Endothelial cell of umbilical vein (primary cell): Measurements from ENCODE around the gene MAPK9. TPM values are rescaled to one million over a fixed set of nuclear protein-coding genes. Genes with fewer than 3 reads are reported as not detected.

Source experiments
- BruUV-seq: library from RNA; stranded (reverse); fragments of 400-500 nt; replicated peaks from 2 replicates; lab custom pipeline; 2021; lab: Mats Ljungman, UMichigan
- CTCF ChIA-PET: fragments of 300-600, 350-600 bp; sonication (Branson Sonifier 250); formaldehyde crosslinking; loops from one replicate; lab custom pipeline; 2021; ENCODE audit warnings: antibody characterized with exemption, inconsistent platforms; lab: Charles Lee
- POLR2A ChIA-PET: fragments of 300-600, 350-600 bp; sonication (Branson Sonifier 250); formaldehyde crosslinking; loops from one replicate; lab custom pipeline; 2021; ENCODE audit warnings: antibody characterized with exemption, inconsistent platforms; lab: Charles Lee
- DNase-seq: peaks from one replicate; pipeline ENCODE4 v3.0.0-alpha.2; 2011; ENCODE audit warnings: low read depth, low spot score
- FAIRE-seq: peaks from 2 replicates; lab custom pipeline; 2011; peaks lifted over from hg19 to GRCh38; lab: Jason Lieb, UNC
- H2AFZ ChIP-seq: 2 replicates; pipeline ENCODE4 v1.6.0; 2012; ENCODE audit warnings: low read depth, low read length, control low read depth, inconsistent platforms
- H3K27ac ChIP-seq: 2 replicates; pipeline ENCODE4 v1.5.1; 2011; ENCODE audit warnings: low read depth, mild to moderate bottlenecking, control low read depth, low read length, moderate library complexity; ENCODE audit not compliant: insufficient read depth
- H3K27me3 ChIP-seq, 2 experiments: 2 replicates each; pipeline versions ENCODE4 v1.6.0 to v1.6.1; 2011; ENCODE audit warnings: low read length in 2 of 2, mixed read lengths in 1 of 2; ENCODE audit not compliant: control insufficient read depth in 2 of 2, insufficient read depth in 2 of 2
- H3K36me3 ChIP-seq, 2 experiments: 2 replicates in 1 of 2; 3 replicates in 1 of 2; pipeline ENCODE4 v1.5.1; 2011; ENCODE audit warnings: low read length in 2 of 2, mild to moderate bottlenecking in 1 of 2, moderate library complexity in 1 of 2; ENCODE audit not compliant: control insufficient read depth in 2 of 2, insufficient read depth in 2 of 2; ENCODE audit errors: extremely low read depth in 1 of 2
- H3K4me1 ChIP-seq: 3 replicates; pipeline ENCODE4 v1.5.1; 2011; ENCODE audit warnings: mild to moderate bottlenecking, low read length; ENCODE audit not compliant: control insufficient read depth, insufficient read depth; ENCODE audit errors: extremely low read depth
- H3K4me2 ChIP-seq: 2 replicates; pipeline ENCODE4 v1.6.1; 2011; ENCODE audit warnings: low read length, control low read depth, mixed read lengths; ENCODE audit not compliant: insufficient read depth
- H3K4me3 ChIP-seq, 3 experiments: fragments of 200-600 bp in 1 of 3; sonication (generic), shearing (Covaris generic) in 1 of 3; replicated peaks in 1 of 3; 2 replicates each; pipeline ENCODE4 v1.5.1; 2011 to 2016; ENCODE audit warnings: control low read depth in 3 of 3, low read length in 3 of 3, mild to moderate bottlenecking in 2 of 3, inconsistent platforms in 1 of 3, low read depth in 1 of 3, moderate library complexity in 1 of 3; ENCODE audit not compliant: insufficient read depth in 1 of 3
- H3K79me2 ChIP-seq: 2 replicates; pipeline ENCODE4 v1.6.0; 2012; ENCODE audit warnings: low read length, inconsistent platforms; ENCODE audit not compliant: control insufficient read depth, insufficient read depth
- H3K9ac ChIP-seq: replicated peaks from 2 replicates; pipeline ENCODE3; 2011; ENCODE audit warnings: low read length, control low read depth; ENCODE audit not compliant: insufficient read depth; ENCODE audit errors: extremely low read depth
- H3K9me1 ChIP-seq: replicated peaks from 3 replicates; pipeline ENCODE4 v1.6.0; 2011; ENCODE audit warnings: mild to moderate bottlenecking, low read length; ENCODE audit not compliant: control insufficient read depth, insufficient read depth; ENCODE audit errors: extremely low read depth
- H3K9me3 ChIP-seq: replicated peaks from 2 replicates; pipeline ENCODE4 v1.5.1; 2012; ENCODE audit warnings: low read length, inconsistent platforms; ENCODE audit not compliant: control insufficient read depth, insufficient read depth
- H4K20me1 ChIP-seq: replicated peaks from 2 replicates; pipeline ENCODE3; 2011; ENCODE audit warnings: mild to moderate bottlenecking, low read length; ENCODE audit not compliant: control insufficient read depth, insufficient read depth; ENCODE audit errors: extremely low read depth
- EZH2 ChIP-seq: IDR thresholded peaks from 2 replicates; pipeline ENCODE4 v1.6.1; 2012; ENCODE audit warnings: borderline replicate concordance, low read depth, mild to moderate bottlenecking, moderate library complexity, low read length, inconsistent platforms; ENCODE audit not compliant: severe bottlenecking
- FOS ChIP-seq: IDR thresholded peaks from 2 replicates; pipeline ENCODE4 v1.6.1; 2011; ENCODE audit warnings: mild to moderate bottlenecking, low read length, moderate library complexity, borderline replicate concordance; ENCODE audit not compliant: insufficient read depth
- GATA2 ChIP-seq: IDR thresholded peaks from 2 replicates; pipeline ENCODE4 v1.7.0; 2011; ENCODE audit warnings: low read depth, mild to moderate bottlenecking, moderate library complexity, mixed read lengths, low read length; ENCODE audit not compliant: insufficient read length, insufficient read depth
- JUN ChIP-seq: IDR thresholded peaks from 2 replicates; pipeline ENCODE4 v1.6.1; 2011; ENCODE audit warnings: borderline replicate concordance, low read depth; ENCODE audit not compliant: insufficient read length, insufficient read depth
- MYC ChIP-seq: IDR thresholded peaks from one replicate; pipeline ENCODE4 v1.6.1; 2011; ENCODE audit warnings: mild to moderate bottlenecking, low read depth, low read length
- POLR2A ChIP-seq: IDR thresholded peaks from 2 replicates; pipeline ENCODE4 v1.6.1; 2012; ENCODE audit warnings: low read depth, mild to moderate bottlenecking, control low read depth, low read length
- POLR2AphosphoS5 ChIP-seq: IDR thresholded peaks from 2 replicates; pipeline ENCODE4 v1.6.1; 2012; ENCODE audit warnings: low read depth, mild to moderate bottlenecking, control low read depth, low read length, moderate library complexity; ENCODE audit not compliant: insufficient read depth
- dilution Hi-C: fragments of 300-500 bp; cut with MboI; formaldehyde crosslinking; loops from one replicate; pipeline ENCODE4 v1.15.0; 2019; ENCODE audit warnings: low sequenced_read_pairs; ENCODE audit not compliant: extremely low pct_ligation_motif_present
- intact Hi-C: fragments of 100-400 bp; cut with micrococcal nuclease; formaldehyde crosslinking; loops from one replicate; pipeline ENCODE4 v1.10.0; 2022
- polyA plus RNA-seq, 4 experiments: library from polyadenylated mRNA; depleted of rRNA in 3 of 4; stranded (reverse) in 3 of 4; unstranded in 1 of 4; fragments of >200 nt; gene quantifications; 2 replicates each; pipeline versions ENCODE4 v1.2.1 to v1.2.3, GENCODE V29; 2011 to 2012; ENCODE audit warnings: missing spikeins in 1 of 4
- total RNA-seq: library from RNA; stranded (reverse); gene quantifications from 2 replicates; pipeline ENCODE4 v1.2.3, GENCODE V29; 2021
- TF ChIP-seq, protein P1 (sequence below), 2 donors: IDR thresholded peaks; 1 replicate in 1 of 2; 2 replicates in 1 of 2; pipeline ENCODE4 v1.5.1; 2011; ENCODE audit warnings: low read length in 2 of 2, mild to moderate bottlenecking in 2 of 2, moderate library complexity in 2 of 2, control low read depth in 1 of 2, inconsistent platforms in 1 of 2, low read depth in 1 of 2; ENCODE audit not compliant: insufficient read depth in 1 of 2; ENCODE audit errors: extremely low read depth in 1 of 2
- TF ChIP-seq, protein P2 (sequence below): IDR thresholded peaks from 2 replicates; pipeline ENCODE4 v1.6.1; 2011; ENCODE audit not compliant: insufficient read depth, insufficient read length

The MAPK9 gene
- total and polyA plus RNA-seq, 2 donors (not counting 3 experiments of a cell fraction or from before 2014, with no cell fraction given): 24.6 to 34.8 TPM

DNA sequence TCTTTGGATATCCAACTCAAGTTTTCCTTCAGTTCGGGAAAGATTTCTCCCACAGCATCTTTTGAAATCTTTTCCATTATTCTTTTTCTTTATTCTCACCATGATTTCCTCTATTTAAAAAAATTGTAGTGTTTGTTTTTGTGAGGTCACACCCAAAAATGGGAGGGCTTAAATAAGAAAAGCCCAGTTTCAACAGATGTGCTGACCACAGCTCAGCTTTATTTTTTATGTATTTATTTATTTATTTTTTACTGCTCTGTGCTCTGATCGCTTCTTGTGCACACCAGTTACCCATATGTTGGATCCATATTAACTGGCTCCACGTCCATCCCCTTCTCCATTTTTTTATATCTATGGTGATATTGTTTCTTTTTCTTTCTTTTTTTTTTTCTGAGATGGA is 41.0 kb upstream of the MAPK9 start:
- TF ChIP-seq, protein P1, sequence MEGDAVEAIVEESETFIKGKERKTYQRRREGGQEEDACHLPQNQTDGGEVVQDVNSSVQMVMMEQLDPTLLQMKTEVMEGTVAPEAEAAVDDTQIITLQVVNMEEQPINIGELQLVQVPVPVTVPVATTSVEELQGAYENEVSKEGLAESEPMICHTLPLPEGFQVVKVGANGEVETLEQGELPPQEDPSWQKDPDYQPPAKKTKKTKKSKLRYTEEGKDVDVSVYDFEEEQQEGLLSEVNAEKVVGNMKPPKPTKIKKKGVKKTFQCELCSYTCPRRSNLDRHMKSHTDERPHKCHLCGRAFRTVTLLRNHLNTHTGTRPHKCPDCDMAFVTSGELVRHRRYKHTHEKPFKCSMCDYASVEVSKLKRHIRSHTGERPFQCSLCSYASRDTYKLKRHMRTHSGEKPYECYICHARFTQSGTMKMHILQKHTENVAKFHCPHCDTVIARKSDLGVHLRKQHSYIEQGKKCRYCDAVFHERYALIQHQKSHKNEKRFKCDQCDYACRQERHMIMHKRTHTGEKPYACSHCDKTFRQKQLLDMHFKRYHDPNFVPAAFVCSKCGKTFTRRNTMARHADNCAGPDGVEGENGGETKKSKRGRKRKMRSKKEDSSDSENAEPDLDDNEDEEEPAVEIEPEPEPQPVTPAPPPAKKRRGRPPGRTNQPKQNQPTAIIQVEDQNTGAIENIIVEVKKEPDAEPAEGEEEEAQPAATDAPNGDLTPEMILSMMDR (IDR thresholded peaks at IDR 0.05; ENCODE audit: extremely low read depth in 1 of 2, insufficient read depth in 1 of 2, low read depth in 1 of 2, low read length in 2 of 2): no peak
- TF ChIP-seq POLR2AphosphoS5 (no peak), EZH2 (no peak), GATA2 (no peak), FOS (no peak), JUN (no peak), POLR2A (no peak), MYC (no peak)
- TF ChIP-seq, protein P2, sequence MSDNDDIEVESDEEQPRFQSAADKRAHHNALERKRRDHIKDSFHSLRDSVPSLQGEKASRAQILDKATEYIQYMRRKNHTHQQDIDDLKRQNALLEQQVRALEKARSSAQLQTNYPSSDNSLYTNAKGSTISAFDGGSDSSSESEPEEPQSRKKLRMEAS: no peak
- no peaks in the 10 kb centered on the region for H3K79me2 ChIP-seq
- H3K9me1 ChIP-seq: no peaks in the 10 kb centered on the region
- POLR2A ChIA-PET: no interaction called here
- no peak overlapping the region for H3K9ac ChIP-seq
- H3K4me3 ChIP-seq: no peak overlapping the region
- no peaks in the 10 kb centered on the region for H4K20me1 ChIP-seq
- intact Hi-C loops: no loop called here
- BruUV-seq: no TSS peak
- no peak overlapping the region for H3K4me2 ChIP-seq
- no peak overlapping the region for H2AFZ ChIP-seq
- CTCF ChIA-PET: interaction anchor here (1.5 to 2.0 kb wide), 3 partner anchors 10 to 138 kb away, joined by 5 to 7 read pairs (median 6); no protein-coding TSS in a partner anchor
- H3K27me3 ChIP-seq: no peaks in the 10 kb centered on the region
- no peak overlapping the region for H3K27ac ChIP-seq
- DNase-seq (no peak), FAIRE-seq (no peak)
- H3K36me3 ChIP-seq: no peaks in the 10 kb centered on the region
- no peaks in the 10 kb centered on the region for H3K9me3 ChIP-seq
- peaks cover 9% of the 10 kb centered on the region for H3K4me1 ChIP-seq
- dilution Hi-C loops: no loop called here
